Liver (tissue), 3 donors: ENCODE measurements around the gene BLM.

Source experiments
- HNF4A ChIP-seq, 2 donors: conservative IDR thresholded peaks; 2 replicates each; pipeline ENCODE4 v1.6.1; 2016; ENCODE audit warnings: antibody characterized with exemption in 2 of 2, mild to moderate bottlenecking in 2 of 2
- SP1 ChIP-seq: IDR thresholded peaks from 2 replicates; pipeline ENCODE4 v1.6.1; 2018; ENCODE audit warnings: antibody characterized with exemption, mild to moderate bottlenecking
- TAF1 ChIP-seq: conservative IDR thresholded peaks from 2 replicates; pipeline ENCODE4 v1.6.1; 2016; ENCODE audit warnings: antibody characterized with exemption, mild to moderate bottlenecking
- TF ChIP-seq, protein P1 (sequence below): fragments of 150-350 bp; IDR thresholded peaks from 2 replicates; pipeline ENCODE4 v1.5.1; 2017; ENCODE audit warnings: improper control_type of control experiment, low read depth, low read length; ENCODE audit not compliant: missing input control
- TF ChIP-seq, protein P2 (sequence below): IDR thresholded peaks from 2 replicates; pipeline ENCODE4 v1.6.1; 2016; ENCODE audit warnings: antibody characterized with exemption, mild to moderate bottlenecking
- TF ChIP-seq, protein P3 (sequence below): IDR thresholded peaks from 2 replicates; pipeline ENCODE4 v1.6.1; 2016; ENCODE audit warnings: antibody characterized with exemption
- donor health status: healthy.
- donor health status: healthy.

DNA sequence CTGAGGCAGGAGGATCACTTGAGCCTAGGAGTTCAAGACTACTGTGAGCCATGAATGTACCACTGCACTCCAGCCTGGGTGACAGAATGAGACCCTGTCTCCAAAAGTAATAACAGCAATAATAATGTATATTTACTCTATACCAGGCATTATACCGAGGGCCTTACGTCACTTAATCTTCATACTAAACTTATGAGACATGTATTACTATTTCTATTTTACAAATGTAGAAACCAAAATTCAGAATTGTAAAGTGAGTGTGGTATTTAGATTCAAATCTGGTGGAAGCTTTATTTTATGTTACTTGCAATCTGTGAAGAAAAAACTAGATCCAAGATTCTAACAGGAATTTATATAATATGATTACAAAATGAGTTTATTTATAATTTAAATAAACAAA is 9.7 kb upstream of the BLM start:
- TF ChIP-seq TAF1: no peak
- TF ChIP-seq, protein P1, sequence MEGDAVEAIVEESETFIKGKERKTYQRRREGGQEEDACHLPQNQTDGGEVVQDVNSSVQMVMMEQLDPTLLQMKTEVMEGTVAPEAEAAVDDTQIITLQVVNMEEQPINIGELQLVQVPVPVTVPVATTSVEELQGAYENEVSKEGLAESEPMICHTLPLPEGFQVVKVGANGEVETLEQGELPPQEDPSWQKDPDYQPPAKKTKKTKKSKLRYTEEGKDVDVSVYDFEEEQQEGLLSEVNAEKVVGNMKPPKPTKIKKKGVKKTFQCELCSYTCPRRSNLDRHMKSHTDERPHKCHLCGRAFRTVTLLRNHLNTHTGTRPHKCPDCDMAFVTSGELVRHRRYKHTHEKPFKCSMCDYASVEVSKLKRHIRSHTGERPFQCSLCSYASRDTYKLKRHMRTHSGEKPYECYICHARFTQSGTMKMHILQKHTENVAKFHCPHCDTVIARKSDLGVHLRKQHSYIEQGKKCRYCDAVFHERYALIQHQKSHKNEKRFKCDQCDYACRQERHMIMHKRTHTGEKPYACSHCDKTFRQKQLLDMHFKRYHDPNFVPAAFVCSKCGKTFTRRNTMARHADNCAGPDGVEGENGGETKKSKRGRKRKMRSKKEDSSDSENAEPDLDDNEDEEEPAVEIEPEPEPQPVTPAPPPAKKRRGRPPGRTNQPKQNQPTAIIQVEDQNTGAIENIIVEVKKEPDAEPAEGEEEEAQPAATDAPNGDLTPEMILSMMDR: no peak
- TF ChIP-seq, protein P2, sequence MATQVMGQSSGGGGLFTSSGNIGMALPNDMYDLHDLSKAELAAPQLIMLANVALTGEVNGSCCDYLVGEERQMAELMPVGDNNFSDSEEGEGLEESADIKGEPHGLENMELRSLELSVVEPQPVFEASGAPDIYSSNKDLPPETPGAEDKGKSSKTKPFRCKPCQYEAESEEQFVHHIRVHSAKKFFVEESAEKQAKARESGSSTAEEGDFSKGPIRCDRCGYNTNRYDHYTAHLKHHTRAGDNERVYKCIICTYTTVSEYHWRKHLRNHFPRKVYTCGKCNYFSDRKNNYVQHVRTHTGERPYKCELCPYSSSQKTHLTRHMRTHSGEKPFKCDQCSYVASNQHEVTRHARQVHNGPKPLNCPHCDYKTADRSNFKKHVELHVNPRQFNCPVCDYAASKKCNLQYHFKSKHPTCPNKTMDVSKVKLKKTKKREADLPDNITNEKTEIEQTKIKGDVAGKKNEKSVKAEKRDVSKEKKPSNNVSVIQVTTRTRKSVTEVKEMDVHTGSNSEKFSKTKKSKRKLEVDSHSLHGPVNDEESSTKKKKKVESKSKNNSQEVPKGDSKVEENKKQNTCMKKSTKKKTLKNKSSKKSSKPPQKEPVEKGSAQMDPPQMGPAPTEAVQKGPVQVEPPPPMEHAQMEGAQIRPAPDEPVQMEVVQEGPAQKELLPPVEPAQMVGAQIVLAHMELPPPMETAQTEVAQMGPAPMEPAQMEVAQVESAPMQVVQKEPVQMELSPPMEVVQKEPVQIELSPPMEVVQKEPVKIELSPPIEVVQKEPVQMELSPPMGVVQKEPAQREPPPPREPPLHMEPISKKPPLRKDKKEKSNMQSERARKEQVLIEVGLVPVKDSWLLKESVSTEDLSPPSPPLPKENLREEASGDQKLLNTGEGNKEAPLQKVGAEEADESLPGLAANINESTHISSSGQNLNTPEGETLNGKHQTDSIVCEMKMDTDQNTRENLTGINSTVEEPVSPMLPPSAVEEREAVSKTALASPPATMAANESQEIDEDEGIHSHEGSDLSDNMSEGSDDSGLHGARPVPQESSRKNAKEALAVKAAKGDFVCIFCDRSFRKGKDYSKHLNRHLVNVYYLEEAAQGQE: no peak
- TF ChIP-seq HNF4A (conservative IDR thresholded peaks at IDR 0.05): no peak
- no peak for TF ChIP-seq SP1
- TF ChIP-seq, protein P3, sequence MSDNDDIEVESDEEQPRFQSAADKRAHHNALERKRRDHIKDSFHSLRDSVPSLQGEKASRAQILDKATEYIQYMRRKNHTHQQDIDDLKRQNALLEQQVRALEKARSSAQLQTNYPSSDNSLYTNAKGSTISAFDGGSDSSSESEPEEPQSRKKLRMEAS: no peak
